ENCODE measurements around the gene CFAP68.
"Not testable (repeated sequence)": the region's sequence is repeated elsewhere in the genome, so short reads cannot be mapped to it uniquely, and the experiment has no call there.

The CFAP68 gene

GRCh38 chr11:111926505-111927391 is 47.4 kb downstream of the CFAP68 start:
- Histone ChIP-seq H3K9ac (peak overlapping the region; percentile 66), H3K4me1 (ENCODE audit: low read depth, poor library complexity, severe bottlenecking) (peaks cover 20% of the 10 kb centered on the region), H4K20me1 (ENCODE audit: insufficient read depth) (no peaks in the 10 kb centered on the region), H3K4me3 (IDR thresholded peaks at IDR 0.05; ENCODE audit: insufficient read depth, low read depth, low read length) (no peak overlapping the region), H3K79me2 (ENCODE audit: insufficient read depth, low read depth) (no peaks in the 10 kb centered on the region), H3K27me3 (ENCODE audit: insufficient read depth, low read depth) (no peaks in the 10 kb centered on the region), H3K27ac (peak overlapping the region; percentile 91), H3K36me3 (ENCODE audit: insufficient read depth) (no peaks in the 10 kb centered on the region), H3K4me2 (peak overlapping the region; percentile 71), H2AFZ (ENCODE audit: low read depth) (peak overlapping the region; percentile 87)
- no peak for TF ChIP-seq CTCF (conservative IDR thresholded peaks at IDR 0.05; ENCODE audit: low read depth, low read length)

GRCh38 chr11:111930472-111930871 is 51.1 kb downstream of the CFAP68 start:
- H3K27me3 ChIP-seq (ENCODE audit: insufficient read depth, low read depth) = no peaks in the 10 kb centered on the region
- no peaks in the 10 kb centered on the region for H3K36me3 ChIP-seq (ENCODE audit: insufficient read depth)
- H3K27ac ChIP-seq = no peak overlapping the region
- H3K4me1 ChIP-seq (ENCODE audit: low read depth, poor library complexity, severe bottlenecking) = peaks cover 24% of the 10 kb centered on the region
- TF ChIP-seq CTCF (conservative IDR thresholded peaks at IDR 0.05; ENCODE audit: low read depth, low read length) = no peak
- H3K4me2 ChIP-seq = no peak overlapping the region
- H3K4me3 ChIP-seq (IDR thresholded peaks at IDR 0.05; ENCODE audit: insufficient read depth, low read depth, low read length) = no peak overlapping the region
- H3K9ac ChIP-seq = no peak overlapping the region
- no peak overlapping the region for H2AFZ ChIP-seq (ENCODE audit: low read depth)
- H4K20me1 ChIP-seq (ENCODE audit: insufficient read depth) = no peaks in the 10 kb centered on the region
- no peaks in the 10 kb centered on the region for H3K79me2 ChIP-seq (ENCODE audit: insufficient read depth, low read depth)

GRCh38 chr11:111932611-111932950 is 53.2 kb downstream of the CFAP68 start:
- no peak overlapping the region for H3K9ac ChIP-seq
- H3K27me3 ChIP-seq (ENCODE audit: insufficient read depth, low read depth) = no peaks in the 10 kb centered on the region
- no peak overlapping the region for H3K27ac ChIP-seq
- no peaks in the 10 kb centered on the region for H4K20me1 ChIP-seq (ENCODE audit: insufficient read depth)
- peaks cover 23% of the 10 kb centered on the region for H3K4me1 ChIP-seq (ENCODE audit: low read depth, poor library complexity, severe bottlenecking)
- H2AFZ ChIP-seq (ENCODE audit: low read depth) = no peak overlapping the region
- no peak for TF ChIP-seq CTCF (conservative IDR thresholded peaks at IDR 0.05; ENCODE audit: low read depth, low read length)
- H3K4me3 ChIP-seq (IDR thresholded peaks at IDR 0.05; ENCODE audit: insufficient read depth, low read depth, low read length) = no peak overlapping the region
- no peaks in the 10 kb centered on the region for H3K36me3 ChIP-seq (ENCODE audit: insufficient read depth)
- H3K79me2 ChIP-seq (ENCODE audit: insufficient read depth, low read depth) = no peaks in the 10 kb centered on the region
- H3K4me2 ChIP-seq = no peak overlapping the region

- H3K79me2 ChIP-seq (ENCODE audit: insufficient read depth, low read depth); H2AFZ ChIP-seq (ENCODE audit: low read depth); H4K20me1 ChIP-seq (ENCODE audit: insufficient read depth); H3K36me3 ChIP-seq (ENCODE audit: insufficient read depth); H3K27me3 ChIP-seq (ENCODE audit: insufficient read depth, low read depth); H3K4me2 ChIP-seq; H3K9ac ChIP-seq; H3K4me3 ChIP-seq (IDR thresholded peaks at IDR 0.05; ENCODE audit: insufficient read depth, low read depth, low read length); H3K27ac ChIP-seq: not testable (repeated sequence)
- H3K4me1 ChIP-seq (ENCODE audit: low read depth, poor library complexity, severe bottlenecking) = peaks cover 19% of the 10 kb centered on the region
These were observed 53.8 kb downstream of the CFAP68 start for GRCh38 chr11:111933176-111933575.

GRCh38 chr11:111933872-111934271 is 54.5 kb downstream of the CFAP68 start:
- no peak for TF ChIP-seq CTCF (conservative IDR thresholded peaks at IDR 0.05; ENCODE audit: low read depth, low read length)
- Histone ChIP-seq H3K27me3 (ENCODE audit: insufficient read depth, low read depth) (no peaks in the 10 kb centered on the region), H3K27ac (no peak overlapping the region), H4K20me1 (ENCODE audit: insufficient read depth) (no peaks in the 10 kb centered on the region), H3K4me2 (no peak overlapping the region), H3K4me3 (IDR thresholded peaks at IDR 0.05; ENCODE audit: insufficient read depth, low read depth, low read length) (no peak overlapping the region), H3K4me1 (ENCODE audit: low read depth, poor library complexity, severe bottlenecking) (peaks cover 18% of the 10 kb centered on the region), H3K36me3 (ENCODE audit: insufficient read depth) (no peaks in the 10 kb centered on the region), H2AFZ (ENCODE audit: low read depth) (no peak overlapping the region), H3K9ac (no peak overlapping the region), H3K79me2 (ENCODE audit: insufficient read depth, low read depth) (no peaks in the 10 kb centered on the region)
